HK-2 (cell line): Measurements from ENCODE around the gene PLRG1.

Experiments
- DNase-seq: peaks from one replicate; pipeline ENCODE4 v3.0.0-alpha.2; 2018; ENCODE audit not compliant: unreplicated experiment

Gene PLRG1

GRCh38 chr4:154517591-154517990 is 32.6 kb downstream of the PLRG1 start:
- no peak for DNase-seq

- DNase-seq, result no peak
Measured at GRCh38 chr4:154516318-154517029, 33.7 kb downstream of the PLRG1 start.

GRCh38 chr4:154511981-154512380 is 38.2 kb downstream of the PLRG1 start:
- no peak for DNase-seq

- no peak for DNase-seq
Measured at GRCh38 chr4:154511548-154511947, 38.7 kb downstream of the PLRG1 start.

- DNase-seq, result peak; percentile 5
Measured at GRCh38 chr4:154507156-154507555, 43.0 kb downstream of the PLRG1 start.

- no peak for DNase-seq
Measured at GRCh38 chr4:154506253-154506652, 43.9 kb downstream of the PLRG1 start.

- no peak for DNase-seq
Measured at GRCh38 chr4:154503598-154503997, 46.6 kb downstream of the PLRG1 start.

GRCh38 chr4:154502111-154502510 is 48.1 kb downstream of the PLRG1 start:
- DNase-seq, result no peak

- DNase-seq, result no peak
Measured at GRCh38 chr4:154497889-154498288, 52.3 kb downstream of the PLRG1 start.

- no peak for DNase-seq
Measured at GRCh38 chr4:154495867-154496266, 54.3 kb downstream of the PLRG1 start.

- DNase-seq, result no peak
Measured at GRCh38 chr4:154492288-154492687, 57.9 kb downstream of the PLRG1 start.

GRCh38 chr4:154491341-154492271 is 58.6 kb downstream of the PLRG1 start, which contains the start of gene DCHS2:
DCHS2 (minus strand) TSS chr4:154491799; CDS start chr4:154491355, 444 bp downstream.
- DNase-seq, result peak; percentile 69

- DNase-seq, result no peak
Measured at GRCh38 chr4:154490583-154491340, 59.4 kb downstream of the PLRG1 start.

- DNase-seq, result no peak
Measured at GRCh38 chr4:154490234-154490582, 60.0 kb downstream of the PLRG1 start.

- DNase-seq, result no peak
Measured at GRCh38 chr4:154489558-154490233, 60.5 kb downstream of the PLRG1 start.

GRCh38 chr4:154487145-154487544 is 63.1 kb downstream of the PLRG1 start:
- no peak for DNase-seq

GRCh38 chr4:154485127-154485773 is 65.0 kb downstream of the PLRG1 start:
- no peak for DNase-seq
